Measurements from ENCODE around the gene ACAP2. TPM values are rescaled to one million over a fixed set of nuclear protein-coding genes. Genes with fewer than 3 reads are reported as not detected.
A peak's percentile ranks its signal among the peaks of the same experiment; 100 is the strongest.
"Not testable (repeated sequence)": the region's sequence is repeated elsewhere in the genome, so short reads cannot be mapped to it uniquely, and the experiment has no call there.

ACAP2 gene
- total RNA-seq, 4 donors from 2014 or later = 13.2 to 27.6 (median 15.5) TPM

DNA sequence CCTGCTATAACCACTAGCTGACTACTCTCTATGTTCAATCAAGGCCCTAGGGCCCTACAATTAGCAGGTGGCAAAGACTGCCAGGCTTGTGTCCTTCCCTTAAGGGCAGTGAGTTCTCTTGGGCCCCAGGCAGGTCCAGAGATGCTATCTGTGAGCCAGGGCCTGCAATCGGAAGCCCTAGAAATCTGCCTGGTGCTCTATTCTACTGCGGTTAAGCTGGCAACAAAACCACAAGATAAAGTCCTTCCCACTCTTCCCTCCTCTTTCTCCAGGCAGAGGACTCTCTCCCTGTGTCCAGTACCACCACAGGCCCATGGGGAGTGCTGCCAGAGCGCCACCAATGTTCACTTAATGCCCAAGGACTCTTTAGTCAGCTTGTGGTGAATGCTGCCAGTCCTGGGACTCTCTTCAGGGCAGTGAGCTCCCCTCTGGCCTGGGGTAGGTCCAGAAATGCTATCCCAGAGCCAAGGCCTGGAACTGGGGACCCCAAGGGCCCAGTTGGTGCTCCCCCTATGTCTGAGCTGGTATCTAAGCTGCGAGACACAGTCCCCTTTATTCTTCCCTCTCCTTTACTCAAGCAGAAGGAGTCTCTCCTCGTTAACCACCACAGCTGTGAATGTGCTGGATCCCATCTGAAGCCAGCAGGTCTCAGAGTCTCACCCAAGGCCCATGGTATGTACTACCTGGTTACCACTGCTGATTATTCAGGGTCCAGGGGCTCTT is 206.6 kb downstream of the ACAP2 start:
- in situ Hi-C loops (cut with MboI; ENCODE audit: low sequenced_read_pairs in 4 of 4) (no loop called here), intact Hi-C loops (cut with DNase I; ENCODE audit: low total_unique reads) (no loop called here)
- DNase-seq = peak in 1 of 2 donors; percentile 3

GRCh38 chr3:195230244-195230643 is 212.6 kb downstream of the ACAP2 start:
- no peaks in the 10 kb centered on the region for H3K36me3 ChIP-seq
- DNase-seq = no peak
- in situ Hi-C loops (cut with MboI; ENCODE audit: low sequenced_read_pairs in 4 of 4) (no loop called here), intact Hi-C loops (cut with DNase I; ENCODE audit: low total_unique reads) (no loop called here)
- no peaks in the 10 kb centered on the region for H3K9me3 ChIP-seq
- H3K27me3 ChIP-seq = no peaks in the 10 kb centered on the region
- H3K4me3 ChIP-seq = no peak overlapping the region
- ATAC-seq = no peak
- no peaks in the 10 kb centered on the region for H3K4me1 ChIP-seq
- no peak overlapping the region for H3K27ac ChIP-seq
- TF ChIP-seq POLR2A (IDR thresholded peaks at IDR 0.05) = no peak
- no peak for TF ChIP-seq CTCF (IDR thresholded peaks at IDR 0.05 in 4 of 5, conservative IDR thresholded peaks at IDR 0.05 in 1 of 5)

More for the DNA sequence above, 206.6 kb downstream of the ACAP2 start:
- no peaks in the 10 kb centered on the region for H3K36me3 ChIP-seq
- no peaks in the 10 kb centered on the region for H3K27me3 ChIP-seq
- H3K4me1 ChIP-seq = peaks cover 14 to 22% of the 10 kb centered on the region in 2 donors
- TF ChIP-seq POLR2A (IDR thresholded peaks at IDR 0.05) = no peak
- TF ChIP-seq CTCF (IDR thresholded peaks at IDR 0.05 in 4 of 5, conservative IDR thresholded peaks at IDR 0.05 in 1 of 5) = no peak
- H3K9me3 ChIP-seq = no peaks in the 10 kb centered on the region
- H3K4me3 ChIP-seq = no peak overlapping the region
- H3K27ac ChIP-seq = no peak overlapping the region
- no peak for ATAC-seq

DNA sequence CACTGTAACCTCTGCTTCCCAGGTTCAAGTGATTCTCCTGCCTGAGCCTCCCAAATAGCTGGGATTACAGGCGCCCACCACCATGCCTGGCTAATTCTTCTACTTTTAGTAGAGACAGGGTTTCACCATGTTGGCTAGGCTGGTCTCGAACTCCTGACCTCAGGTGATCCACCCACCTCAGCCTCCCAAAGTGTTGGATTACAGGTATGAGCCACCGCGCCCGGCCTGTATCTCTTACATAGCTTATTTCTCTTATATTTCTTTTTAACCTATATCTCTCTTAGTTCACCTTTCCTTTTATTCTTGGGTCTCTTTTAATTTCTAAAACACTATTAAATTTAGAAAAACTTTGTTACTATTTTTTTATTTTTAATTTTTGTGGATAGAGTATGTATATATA is 213.9 kb downstream of the ACAP2 start:
- H3K9me3 ChIP-seq; in situ Hi-C loops (cut with MboI; ENCODE audit: low sequenced_read_pairs in 4 of 4); DNase-seq; intact Hi-C loops (cut with DNase I; ENCODE audit: low total_unique reads); H3K4me1 ChIP-seq; H3K36me3 ChIP-seq; ATAC-seq; H3K27ac ChIP-seq; H3K4me3 ChIP-seq; H3K27me3 ChIP-seq: not testable (repeated sequence)

DNA sequence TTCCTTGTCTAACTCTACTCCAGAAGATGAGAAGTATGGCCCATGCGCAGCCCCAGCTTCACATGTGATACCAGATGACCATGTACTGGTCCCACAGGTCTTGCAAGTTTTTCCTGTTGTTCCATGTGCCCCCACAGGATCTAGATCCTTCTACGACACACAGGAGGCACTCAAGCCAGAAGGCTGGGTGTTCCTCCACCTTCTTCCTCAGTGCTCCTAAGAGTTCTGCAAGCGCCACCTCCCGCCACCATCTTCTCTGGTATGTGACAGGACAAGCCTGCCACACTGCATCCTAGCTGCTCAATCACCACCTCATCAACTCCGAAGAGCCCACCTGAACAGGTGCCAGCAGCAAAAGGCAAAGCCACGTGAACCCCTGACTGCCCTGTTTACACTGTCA is 214.9 kb downstream of the ACAP2 start:
- Histone ChIP-seq H3K4me1 (peaks cover 7 to 15% of the 10 kb centered on the region in 2 donors), H3K9me3 (no peaks in the 10 kb centered on the region), H3K27me3 (no peaks in the 10 kb centered on the region), H3K4me3 (no peak overlapping the region), H3K36me3 (no peaks in the 10 kb centered on the region), H3K27ac (no peak overlapping the region)
- DNase-seq = no peak
- intact Hi-C loops (cut with DNase I; ENCODE audit: low total_unique reads) (no loop called here), in situ Hi-C loops (cut with MboI; ENCODE audit: low sequenced_read_pairs in 4 of 4) (no loop called here)
- no peak for ATAC-seq
- TF ChIP-seq CTCF (IDR thresholded peaks at IDR 0.05 in 4 of 5, conservative IDR thresholded peaks at IDR 0.05 in 1 of 5) = no peak
- no peak for TF ChIP-seq POLR2A (IDR thresholded peaks at IDR 0.05)

- no peak for DNase-seq
- H3K27me3 ChIP-seq = no peaks in the 10 kb centered on the region
- TF ChIP-seq CTCF (IDR thresholded peaks at IDR 0.05 in 4 of 5, conservative IDR thresholded peaks at IDR 0.05 in 1 of 5) = no peak
- TF ChIP-seq POLR2A (IDR thresholded peaks at IDR 0.05) = no peak
- H3K4me3 ChIP-seq = no peak overlapping the region
- no peaks in the 10 kb centered on the region for H3K9me3 ChIP-seq
- H3K27ac ChIP-seq = no peak overlapping the region
- intact Hi-C loops (cut with DNase I; ENCODE audit: low total_unique reads) = no loop called here
- H3K36me3 ChIP-seq = no peaks in the 10 kb centered on the region
- in situ Hi-C loops (cut with MboI; ENCODE audit: low sequenced_read_pairs in 4 of 4) = no loop called here
- no peak for ATAC-seq
- peaks cover 7 to 17% of the 10 kb centered on the region in 2 donors for H3K4me1 ChIP-seq
These were observed 215.8 kb downstream of the ACAP2 start for GRCh38 chr3:195226900-195227447.
